ENCODE results near the gene TNFRSF21.

DNA sequence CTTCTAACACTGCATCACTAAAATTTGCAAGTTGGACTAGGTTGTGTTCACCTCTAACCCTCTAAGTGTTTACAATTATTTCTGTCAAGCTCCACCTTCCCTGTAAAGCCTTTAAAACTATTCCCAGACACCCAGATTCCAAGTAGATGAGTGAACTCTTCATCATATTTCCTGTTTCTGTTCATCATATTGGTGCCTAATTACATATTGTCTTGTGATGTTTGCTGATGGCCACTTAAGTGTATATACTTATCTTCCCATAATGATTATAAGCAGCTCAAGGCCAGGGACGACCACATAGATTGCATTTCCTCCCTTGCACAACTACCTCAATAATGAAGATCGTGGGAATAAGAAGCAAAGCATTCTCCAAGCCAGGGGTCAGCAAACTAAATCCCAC lies 16.8 kb downstream of the TNFRSF21 start:
- TF ChIP-seq, protein P1, sequence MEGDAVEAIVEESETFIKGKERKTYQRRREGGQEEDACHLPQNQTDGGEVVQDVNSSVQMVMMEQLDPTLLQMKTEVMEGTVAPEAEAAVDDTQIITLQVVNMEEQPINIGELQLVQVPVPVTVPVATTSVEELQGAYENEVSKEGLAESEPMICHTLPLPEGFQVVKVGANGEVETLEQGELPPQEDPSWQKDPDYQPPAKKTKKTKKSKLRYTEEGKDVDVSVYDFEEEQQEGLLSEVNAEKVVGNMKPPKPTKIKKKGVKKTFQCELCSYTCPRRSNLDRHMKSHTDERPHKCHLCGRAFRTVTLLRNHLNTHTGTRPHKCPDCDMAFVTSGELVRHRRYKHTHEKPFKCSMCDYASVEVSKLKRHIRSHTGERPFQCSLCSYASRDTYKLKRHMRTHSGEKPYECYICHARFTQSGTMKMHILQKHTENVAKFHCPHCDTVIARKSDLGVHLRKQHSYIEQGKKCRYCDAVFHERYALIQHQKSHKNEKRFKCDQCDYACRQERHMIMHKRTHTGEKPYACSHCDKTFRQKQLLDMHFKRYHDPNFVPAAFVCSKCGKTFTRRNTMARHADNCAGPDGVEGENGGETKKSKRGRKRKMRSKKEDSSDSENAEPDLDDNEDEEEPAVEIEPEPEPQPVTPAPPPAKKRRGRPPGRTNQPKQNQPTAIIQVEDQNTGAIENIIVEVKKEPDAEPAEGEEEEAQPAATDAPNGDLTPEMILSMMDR (IDR thresholded peaks at IDR 0.05; ENCODE audit: control extremely low read depth in 1 of 3, insufficient read depth in 1 of 3, low read depth in 1 of 3, low read length in 3 of 3): no peak
- TF ChIP-seq SUZ12 (IDR thresholded peaks at IDR 0.05; ENCODE audit: low read length) (no peak), POLR2AphosphoS5 (IDR thresholded peaks at IDR 0.05; ENCODE audit: low read depth, low read length) (no peak), POLR2A (IDR thresholded peaks at IDR 0.05; ENCODE audit: control extremely low read depth in 1 of 2, low read depth in 2 of 2, low read length in 2 of 2) (no peak), SP2 (IDR thresholded peaks at IDR 0.05; ENCODE audit: low read length) (no peak), EP300 (IDR thresholded peaks at IDR 0.05; ENCODE audit: borderline replicate concordance in 1 of 2, low read depth in 2 of 2, low read length in 2 of 2) (no peak), RBBP5 (IDR thresholded peaks at IDR 0.05; ENCODE audit: borderline replicate concordance, low read depth, low read length) (no peak), RAD21 (IDR thresholded peaks at IDR 0.05 in 1 of 2, conservative IDR thresholded peaks at IDR 0.05 in 1 of 2; ENCODE audit: low read depth in 2 of 2, low read length in 2 of 2) (no peak), JUN (IDR thresholded peaks at IDR 0.05; ENCODE audit: low read depth, low read length) (no peak), EZH2 (IDR thresholded peaks at IDR 0.05; ENCODE audit: low read depth, low read length, severe bottlenecking) (no peak), GABPA (IDR thresholded peaks at IDR 0.05; ENCODE audit: borderline replicate concordance, insufficient read depth, low read length) (no peak), TAF1 (IDR thresholded peaks at IDR 0.05; ENCODE audit: low read depth, low read length) (no peak)
